Kidney epithelial cell (primary cell): Measurements from ENCODE around the gene FGL2. TPM values are rescaled to one million over a fixed set of nuclear protein-coding genes. Genes with fewer than 3 reads are reported as not detected.

Source experiments
- DNase-seq: peaks from one replicate; pipeline ENCODE4 v3.0.0-alpha.2; 2010; ENCODE audit warnings: low read depth
- H3K27me3 ChIP-seq: 2 replicates; pipeline ENCODE4 v1.6.0; 2011; ENCODE audit warnings: low read length; ENCODE audit not compliant: control insufficient read depth, insufficient read depth
- H3K36me3 ChIP-seq: 2 replicates; pipeline ENCODE4 v1.5.1; 2011; ENCODE audit warnings: low read length; ENCODE audit not compliant: control insufficient read depth, insufficient read depth
- H3K4me3 ChIP-seq: 2 replicates; pipeline ENCODE4 v1.5.1; 2011; ENCODE audit warnings: low read depth, mild to moderate bottlenecking, control low read depth, low read length
- total RNA-seq: library from RNA; depleted of rRNA; stranded (reverse); fragments of >200 nt; gene quantifications from 2 replicates; pipeline ENCODE4 v1.2.3, GENCODE V29; 2015
- TF ChIP-seq, protein P1 (sequence below): IDR thresholded peaks from 2 replicates; pipeline ENCODE4 v1.5.1; 2011; ENCODE audit warnings: mild to moderate bottlenecking, moderate library complexity, low read length, control low read depth, inconsistent platforms; ENCODE audit not compliant: insufficient read depth, poor library complexity, severe bottlenecking

The FGL2 gene
- total RNA-seq, 1 donor from 2014 or later, result 0.13 TPM

DNA sequence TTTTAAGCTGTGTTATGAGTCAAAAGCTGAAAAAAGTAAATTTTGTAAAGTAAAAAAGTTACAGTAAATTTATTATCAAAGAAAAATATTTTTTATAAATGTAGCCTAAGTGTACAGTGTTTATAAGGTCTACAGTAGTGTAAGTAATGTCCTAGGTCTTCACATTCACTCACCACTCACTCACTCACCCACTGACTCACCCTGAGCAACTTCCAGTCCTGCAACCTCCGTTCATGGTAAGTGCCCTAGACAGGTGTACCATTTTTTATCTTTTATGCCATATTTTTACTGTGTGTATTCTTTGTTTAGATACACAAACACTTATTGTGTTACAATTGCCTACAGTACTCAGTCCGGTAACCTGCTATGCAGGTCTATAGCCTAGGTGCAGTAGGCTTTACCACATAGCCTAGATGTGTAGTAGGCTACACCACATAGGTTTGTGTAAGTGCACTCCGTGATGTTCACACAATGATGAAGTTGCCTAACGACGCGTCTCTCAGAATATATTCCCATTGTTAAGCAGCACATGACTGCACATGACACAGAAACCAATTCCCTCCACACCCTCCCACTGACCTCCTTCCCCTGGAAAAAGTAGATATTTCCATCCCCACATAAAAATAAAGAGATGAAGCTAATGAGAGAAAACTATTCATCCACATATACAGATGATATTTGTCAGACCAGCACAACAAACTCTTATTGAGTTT lies 44.8 kb upstream of the FGL2 start:
- DNase-seq, result no peak

DNA sequence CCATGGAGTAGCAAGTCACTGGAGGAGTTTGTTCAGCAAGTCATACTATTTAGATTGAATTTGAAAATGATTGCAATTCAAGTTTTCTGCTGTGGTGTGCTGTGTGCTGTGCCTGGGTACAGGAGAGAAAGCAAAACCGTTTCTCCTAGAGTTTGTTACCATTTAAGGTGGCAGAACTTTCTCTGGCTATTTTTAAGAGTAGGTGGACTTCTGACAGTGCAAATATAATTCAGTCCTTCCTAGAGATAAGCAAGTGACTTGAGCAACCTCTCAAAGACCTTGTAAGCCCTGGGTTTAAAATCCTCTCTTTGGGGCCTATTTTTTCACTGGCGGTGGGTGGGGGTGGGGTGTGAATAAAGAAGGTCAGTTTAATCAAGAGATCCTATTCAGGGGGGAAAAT lies 42.9 kb upstream of the FGL2 start:
- no peak overlapping the region for H3K4me3 ChIP-seq
- TF ChIP-seq, protein P1, sequence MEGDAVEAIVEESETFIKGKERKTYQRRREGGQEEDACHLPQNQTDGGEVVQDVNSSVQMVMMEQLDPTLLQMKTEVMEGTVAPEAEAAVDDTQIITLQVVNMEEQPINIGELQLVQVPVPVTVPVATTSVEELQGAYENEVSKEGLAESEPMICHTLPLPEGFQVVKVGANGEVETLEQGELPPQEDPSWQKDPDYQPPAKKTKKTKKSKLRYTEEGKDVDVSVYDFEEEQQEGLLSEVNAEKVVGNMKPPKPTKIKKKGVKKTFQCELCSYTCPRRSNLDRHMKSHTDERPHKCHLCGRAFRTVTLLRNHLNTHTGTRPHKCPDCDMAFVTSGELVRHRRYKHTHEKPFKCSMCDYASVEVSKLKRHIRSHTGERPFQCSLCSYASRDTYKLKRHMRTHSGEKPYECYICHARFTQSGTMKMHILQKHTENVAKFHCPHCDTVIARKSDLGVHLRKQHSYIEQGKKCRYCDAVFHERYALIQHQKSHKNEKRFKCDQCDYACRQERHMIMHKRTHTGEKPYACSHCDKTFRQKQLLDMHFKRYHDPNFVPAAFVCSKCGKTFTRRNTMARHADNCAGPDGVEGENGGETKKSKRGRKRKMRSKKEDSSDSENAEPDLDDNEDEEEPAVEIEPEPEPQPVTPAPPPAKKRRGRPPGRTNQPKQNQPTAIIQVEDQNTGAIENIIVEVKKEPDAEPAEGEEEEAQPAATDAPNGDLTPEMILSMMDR, result no peak
- no peaks in the 10 kb centered on the region for H3K36me3 ChIP-seq
- DNase-seq, result no peak
- H3K27me3 ChIP-seq, result no peaks in the 10 kb centered on the region

More for the DNA sequence above, 44.8 kb upstream of the FGL2 start:
- Histone ChIP-seq H3K4me3 (no peak overlapping the region), H3K36me3 (no peaks in the 10 kb centered on the region), H3K27me3 (no peaks in the 10 kb centered on the region)
- TF ChIP-seq, protein P1, result no peak

DNA sequence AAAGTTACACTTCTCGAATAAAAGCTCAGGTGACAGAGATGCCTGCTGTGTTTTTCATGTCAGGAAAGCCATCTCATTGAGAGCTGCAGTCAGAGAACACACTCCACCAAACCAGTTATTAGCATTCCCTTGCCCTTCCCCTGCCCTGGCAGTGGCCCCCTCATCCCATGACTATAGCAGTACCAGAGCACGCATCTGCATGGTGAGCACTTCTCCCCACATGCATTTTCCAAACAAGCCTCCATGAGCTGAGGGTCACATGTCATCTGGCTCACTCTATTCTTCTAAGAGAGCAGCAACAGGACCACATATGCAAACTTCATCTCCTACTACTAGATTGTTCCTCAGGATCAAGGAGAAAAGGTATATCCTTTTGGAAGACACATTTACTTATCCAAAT lies 42.4 kb upstream of the FGL2 start:
- no peak for DNase-seq
- TF ChIP-seq, protein P1, result no peak
- Histone ChIP-seq H3K4me3 (no peak overlapping the region), H3K36me3 (no peaks in the 10 kb centered on the region), H3K27me3 (no peaks in the 10 kb centered on the region)

DNA sequence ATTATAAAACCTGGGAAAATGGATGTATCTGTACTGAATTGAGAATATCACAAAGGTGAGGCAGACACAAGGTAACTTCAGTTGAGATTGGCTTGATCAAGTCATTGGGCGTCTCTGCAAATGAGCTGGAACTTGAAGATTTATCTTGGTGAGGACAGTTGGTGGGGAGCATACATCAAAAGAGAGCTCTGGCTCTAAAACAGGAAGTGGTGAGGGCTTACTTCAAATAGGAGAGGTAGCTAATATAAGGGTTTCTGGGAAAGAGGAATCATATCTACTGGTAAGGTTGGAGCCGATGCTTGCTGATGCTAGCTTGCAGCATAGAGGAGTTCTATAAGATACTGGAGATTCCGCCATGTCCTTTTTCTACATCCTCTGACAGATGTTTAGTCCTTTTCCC lies 39.9 kb upstream of the FGL2 start:
- Histone ChIP-seq H3K4me3 (no peak overlapping the region), H3K27me3 (no peaks in the 10 kb centered on the region), H3K36me3 (no peaks in the 10 kb centered on the region)
- no peak for DNase-seq
- TF ChIP-seq, protein P1, result no peak

DNA sequence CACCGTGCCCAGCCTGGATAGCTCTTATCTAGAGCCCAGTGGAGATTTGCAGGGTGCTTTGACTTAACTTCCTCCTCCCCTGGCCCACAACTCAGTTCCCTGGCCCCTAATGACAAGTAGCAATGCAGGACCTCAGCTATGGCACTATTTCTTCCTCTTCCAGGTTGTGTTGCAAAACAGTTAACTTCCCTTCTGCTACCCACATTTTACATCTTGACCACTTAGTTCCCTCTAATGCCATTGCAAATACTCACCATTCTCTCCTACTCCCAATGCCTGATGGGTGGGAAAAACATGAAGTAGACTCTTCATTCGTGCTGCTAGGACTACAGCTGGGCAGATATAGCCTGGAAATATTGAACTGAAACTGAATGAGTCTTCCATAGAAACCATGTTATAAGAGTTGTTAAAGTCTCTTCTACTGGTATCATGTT lies 39.1 kb upstream of the FGL2 start:
- Histone ChIP-seq H3K36me3 (no peaks in the 10 kb centered on the region), H3K4me3 (no peak overlapping the region), H3K27me3 (no peaks in the 10 kb centered on the region)
- DNase-seq, result no peak
- TF ChIP-seq, protein P1, result no peak

DNA sequence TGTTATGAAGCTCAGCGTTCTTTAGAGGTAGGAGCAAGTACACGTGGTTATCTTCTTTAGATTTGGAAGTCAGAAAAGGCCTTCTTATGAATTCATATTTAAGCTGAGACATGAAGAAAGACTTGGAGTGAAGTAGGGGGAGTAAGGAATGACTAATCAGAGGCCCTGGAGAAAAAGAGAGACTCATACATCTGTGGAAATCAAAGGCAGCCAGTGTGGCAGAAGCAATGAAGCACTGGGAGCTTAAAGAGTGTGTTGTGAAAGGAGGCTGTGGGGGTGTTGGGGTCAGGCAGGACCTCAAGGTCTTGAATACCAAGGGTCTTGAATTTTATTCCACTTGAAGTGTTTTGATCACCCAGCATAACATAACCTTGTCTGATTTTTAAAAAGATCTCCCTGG lies 35.7 kb upstream of the FGL2 start:
- Histone ChIP-seq H3K36me3 (no peaks in the 10 kb centered on the region), H3K27me3 (no peaks in the 10 kb centered on the region), H3K4me3 (no peak overlapping the region)
- TF ChIP-seq, protein P1, result no peak
- DNase-seq, result no peak
